HepG2 (cell line): ENCODE data around the gene TNXB. TPM values are rescaled to one million over a fixed set of nuclear protein-coding genes. Genes with fewer than 3 reads are reported as not detected.

Source experiments
- ETS1 ChIP-seq: sonication (generic); formaldehyde crosslinking; IDR thresholded peaks from 2 replicates; pipeline ENCODE4 v1.4.0; 2020; ENCODE audit warnings: missing genetic modification reagents
- IKZF5 ChIP-seq: IDR thresholded peaks from 2 replicates; pipeline ENCODE4 v1.6.1; 2018; ENCODE audit warnings: missing genetic modification reagents, mild to moderate bottlenecking, missing compliant biosample characterization
- NFAT5 ChIP-seq: sonication (generic); formaldehyde crosslinking; IDR thresholded peaks from 2 replicates; pipeline ENCODE4 v1.4.0; 2020; ENCODE audit warnings: missing genetic modification reagents
- ZNF234 ChIP-seq: sonication (generic); formaldehyde crosslinking; conservative IDR thresholded peaks from 2 replicates; pipeline ENCODE4 v1.5.1; 2020; ENCODE audit warnings: mild to moderate bottlenecking, missing genetic modification reagents
- ZNF512 ChIP-seq: sonication (generic); formaldehyde crosslinking; IDR thresholded peaks from 2 replicates; pipeline ENCODE4 v1.4.0; 2020; ENCODE audit warnings: mild to moderate bottlenecking, missing genetic modification reagents
- polyA plus RNA-seq, 8 experiments: library from polyadenylated mRNA; depleted of rRNA in 3 of 8; stranded (reverse) in 7 of 8; unstranded in 1 of 8; fragments of >200 nt; fragmentation: Illumina TruSeq in 4 of 8; extraction: Trizol in 4 of 8; gene quantifications; 2 replicates each; pipeline versions ENCODE4 v1.2.1 to v1.2.3, GENCODE V29; 2011 to 2016; ENCODE audit warnings: low read depth in 4 of 8, missing spikeins in 1 of 8, mixed read lengths in 1 of 8; ENCODE audit not compliant: insufficient read depth in 1 of 8
- total RNA-seq, 5 experiments: library from RNA; depleted of rRNA; stranded (reverse); fragments of >200 nt; fragmentation: Illumina TruSeq; extraction: Trizol; gene quantifications; 2 replicates each; pipeline ENCODE4 v1.2.3, GENCODE V29; 2016; ENCODE audit warnings: low read depth in 1 of 5

The TNXB gene
- total and polyA plus RNA-seq, 2 of the 13 experiments (the other 11 are each of a cell fraction or from before 2014, with no cell fraction given): 1.6 to 2.7 TPM

GRCh38 chr6:32079566-32080290, 29.4 kb downstream of the TNXB start (continued):
- TF ChIP-seq NFAT5 (CRISPR knock-in tag) (no peak), ZNF512 (CRISPR knock-in tag) (no peak), ETS1 (CRISPR knock-in tag) (no peak), ZNF234 (CRISPR knock-in tag) (no peak), IKZF5 (CRISPR knock-in tag) (no peak)
